H1 (cell line): Measurements from ENCODE around the gene ARHGAP5. TPM values are rescaled to one million over a fixed set of nuclear protein-coding genes. Genes with fewer than 3 reads are reported as not detected.

Source experiments
- CTCF ChIA-PET: fragments of 300-600 bp; sonication (Branson Sonifier 250); formaldehyde crosslinking; loops from one replicate; lab custom pipeline; 2021; ENCODE audit not compliant: partially characterized antibody; lab: Charles Lee
- POLR2A ChIA-PET: fragments of 300-600 bp; sonication (Branson Sonifier 250); formaldehyde crosslinking; loops from one replicate; lab custom pipeline; 2021; ENCODE audit warnings: inconsistent platforms; ENCODE audit not compliant: partially characterized antibody; lab: Charles Lee
- DNase-seq, 2 experiments: peaks; one replicate each; pipeline versions ENCODE4 v3.0.0 to v3.0.0-alpha.2; 2010 to 2022; ENCODE audit warnings: low spot score in 2 of 2, low read depth in 1 of 2, mixed read lengths in 1 of 2
- FAIRE-seq: peaks from 2 replicates; lab custom pipeline; 2011; peaks lifted over from hg19 to GRCh38; lab: Jason Lieb, UNC
- H2AFZ ChIP-seq: 2 replicates; pipeline ENCODE4 v1.8.1; 2012; ENCODE audit warnings: low read length, inconsistent platforms
- H2AK5ac ChIP-seq: 2 replicates; pipeline ENCODE4 v1.6.1; 2013; ENCODE audit warnings: low read depth, low read length
- H2BK120ac ChIP-seq: replicated peaks from 2 replicates; pipeline ENCODE3; 2013; ENCODE audit warnings: low read depth, low read length, inconsistent platforms
- H2BK12ac ChIP-seq: 2 replicates; pipeline ENCODE4 v1.6.1; 2013; ENCODE audit warnings: low read depth, low read length
- H2BK15ac ChIP-seq: 2 replicates; pipeline ENCODE4 v1.6.1; 2013; ENCODE audit warnings: low read length
- H2BK20ac ChIP-seq: 2 replicates; pipeline ENCODE4 v1.6.1; 2013; ENCODE audit warnings: low read length
- H2BK5ac ChIP-seq: 2 replicates; pipeline ENCODE4 v1.6.1; 2013; ENCODE audit warnings: low read depth, low read length
- H3K14ac ChIP-seq: 2 replicates; pipeline ENCODE4 v1.6.1; 2013; ENCODE audit warnings: inconsistent platforms; ENCODE audit not compliant: insufficient read length
- H3K18ac ChIP-seq: 2 replicates; pipeline ENCODE4 v1.6.1; 2013; ENCODE audit warnings: low read length; ENCODE audit errors: extremely low read depth
- H3K23ac ChIP-seq: 2 replicates; pipeline ENCODE4 v1.6.1; 2013; ENCODE audit warnings: inconsistent platforms; ENCODE audit not compliant: insufficient read length
- H3K23me2 ChIP-seq: 2 replicates; pipeline ENCODE4 v1.6.1; 2013; ENCODE audit warnings: low read depth, low read length
- H3K27ac ChIP-seq: 2 replicates; pipeline ENCODE4 v1.6.1; 2011; ENCODE audit warnings: low read depth, low read length, inconsistent platforms
- H3K27me3 ChIP-seq, 4 experiments: replicated peaks in 1 of 4; 1 replicate in 1 of 4; 2 replicates in 3 of 4; pipeline versions ENCODE4 v1.6.1 to v1.8.1; 2011 to 2013; ENCODE audit warnings: low read length in 3 of 4, mild to moderate bottlenecking in 3 of 4, inconsistent platforms in 2 of 4, mixed read lengths in 2 of 4, moderate library complexity in 1 of 4; ENCODE audit not compliant: control insufficient read depth in 3 of 4, insufficient read depth in 3 of 4; ENCODE audit errors: extremely low read depth in 1 of 4
- H3K36me3 ChIP-seq, 4 experiments: 2 replicates each; pipeline versions ENCODE4 v1.6.1 to v1.8.1; 2011 to 2013; ENCODE audit warnings: mild to moderate bottlenecking in 4 of 4, low read length in 3 of 4, moderate library complexity in 2 of 4, control low read depth in 1 of 4, inconsistent platforms in 1 of 4; ENCODE audit not compliant: insufficient read depth in 4 of 4, control insufficient read depth in 2 of 4
- H3K4ac ChIP-seq: replicated peaks from 2 replicates; pipeline ENCODE3; 2013; ENCODE audit warnings: low read length, low read depth, mixed read lengths, inconsistent platforms; ENCODE audit not compliant: insufficient read length
- H3K4me1 ChIP-seq, 4 experiments: replicated peaks in 1 of 4; 1 replicate in 1 of 4; 2 replicates in 3 of 4; pipeline versions ENCODE4 v1.6.1 to v1.8.1; 2011 to 2013; ENCODE audit warnings: low read length in 3 of 4, inconsistent platforms in 2 of 4, mixed read lengths in 1 of 4; ENCODE audit not compliant: insufficient read depth in 4 of 4, control insufficient read depth in 3 of 4
- H3K4me2 ChIP-seq, 2 experiments: 2 replicates each; pipeline versions ENCODE4 v1.6.1 to v1.8.1; 2011 to 2013; ENCODE audit warnings: low read depth in 2 of 2, low read length in 2 of 2, control low read depth in 1 of 2, inconsistent platforms in 1 of 2, mild to moderate bottlenecking in 1 of 2; ENCODE audit not compliant: insufficient read depth in 1 of 2
- H3K4me3 ChIP-seq, 4 experiments: fragments of 200-600, 300-600 bp in 1 of 4; sonication (generic), shearing (Covaris generic), sonication (Bioruptor Twin) in 1 of 4; 2 replicates each; pipeline versions ENCODE4 v1.5.1 to v1.8.1; 2011 to 2016; ENCODE audit warnings: low read length in 4 of 4, low read depth in 3 of 4, control low read depth in 2 of 4, inconsistent platforms in 2 of 4, mild to moderate bottlenecking in 2 of 4, mixed read lengths in 1 of 4, moderate library complexity in 1 of 4; ENCODE audit not compliant: insufficient read depth in 2 of 4; ENCODE audit errors: extremely low read depth in 1 of 4
- H3K56ac ChIP-seq: replicated peaks from 2 replicates; pipeline ENCODE3; 2013; ENCODE audit warnings: low read depth, mild to moderate bottlenecking, mixed read lengths, low read length, inconsistent platforms; ENCODE audit not compliant: insufficient read length
- H3K79me1 ChIP-seq: 2 replicates; pipeline ENCODE4 v1.6.1; 2013; ENCODE audit warnings: low read depth, low read length, control low read depth
- H3K79me2 ChIP-seq, 2 experiments: 2 replicates each; pipeline versions ENCODE4 v1.6.1 to v1.8.1; 2012 to 2013; ENCODE audit warnings: low read length in 2 of 2, mild to moderate bottlenecking in 2 of 2, inconsistent platforms in 1 of 2; ENCODE audit not compliant: insufficient read depth in 2 of 2, control insufficient read depth in 1 of 2
- H3K9ac ChIP-seq, 4 experiments: replicated peaks in 1 of 4; 1 replicate in 1 of 4; 2 replicates in 3 of 4; pipeline versions ENCODE4 v1.6.1 to v1.8.1; 2011 to 2013; ENCODE audit warnings: low read depth in 3 of 4, low read length in 3 of 4, control low read depth in 2 of 4, mild to moderate bottlenecking in 2 of 4, moderate library complexity in 2 of 4, inconsistent platforms in 1 of 4; ENCODE audit errors: extremely low read depth in 1 of 4
- H3K9me3 ChIP-seq, 2 experiments: 2 replicates each; pipeline versions ENCODE4 v1.6.1 to v1.8.1; 2012 to 2013; ENCODE audit warnings: mild to moderate bottlenecking in 2 of 2, moderate library complexity in 2 of 2, control low read depth in 1 of 2, inconsistent platforms in 1 of 2, low read depth in 1 of 2, low read length in 1 of 2, mixed read lengths in 1 of 2; ENCODE audit not compliant: insufficient read depth in 2 of 2
- H4K20me1 ChIP-seq, 2 experiments: replicated peaks in 1 of 2; 2 replicates each; pipeline versions ENCODE3 to v1.8.1; 2011 to 2013; ENCODE audit warnings: inconsistent platforms in 2 of 2, low read length in 2 of 2, mild to moderate bottlenecking in 1 of 2; ENCODE audit not compliant: insufficient read depth in 2 of 2, control insufficient read depth in 1 of 2
- H4K5ac ChIP-seq: 2 replicates; pipeline ENCODE4 v1.6.1; 2013; ENCODE audit warnings: low read length, low read depth, mixed read lengths, inconsistent platforms; ENCODE audit not compliant: insufficient read length
- H4K8ac ChIP-seq: 2 replicates; pipeline ENCODE4 v1.8.0; 2013; ENCODE audit warnings: mild to moderate bottlenecking, moderate library complexity, low read length, inconsistent platforms; ENCODE audit not compliant: insufficient read depth; ENCODE audit errors: extremely low read depth
- H4K91ac ChIP-seq: replicated peaks from 2 replicates; pipeline ENCODE3; 2013; ENCODE audit warnings: low read length, mixed read lengths, inconsistent platforms; ENCODE audit not compliant: insufficient read length
- CHD2 ChIP-seq: IDR thresholded peaks from 2 replicates; pipeline ENCODE4 v1.6.1; 2012; ENCODE audit warnings: low read length, improper control_type of control experiment
- FOSL1 ChIP-seq: IDR thresholded peaks from 2 replicates; pipeline ENCODE4 v1.6.1; 2011; ENCODE audit warnings: mild to moderate bottlenecking, low read depth, low read length, moderate library complexity; ENCODE audit not compliant: insufficient read depth
- JUND ChIP-seq: IDR thresholded peaks from 2 replicates; pipeline ENCODE4 v1.6.1; 2011; ENCODE audit warnings: mild to moderate bottlenecking, improper control_type of control experiment, low read length
- KDM1A ChIP-seq: fragments of 200-600, 300-600 bp; sonication (generic); IDR thresholded peaks from 2 replicates; pipeline ENCODE4 v1.7.1; 2016; ENCODE audit warnings: mild to moderate bottlenecking, low read length, borderline replicate concordance
- PHF8 ChIP-seq: fragments of 200-600 bp; sonication (generic); conservative IDR thresholded peaks from 2 replicates; pipeline ENCODE4 v1.7.1; 2012; ENCODE audit warnings: low read depth, mild to moderate bottlenecking, inconsistent platforms, low read length, moderate library complexity
- TEAD4 ChIP-seq: IDR thresholded peaks from 2 replicates; pipeline ENCODE4 v1.6.1; 2012; ENCODE audit warnings: low read depth, low read length, inconsistent platforms, mixed read lengths
- polyA plus RNA-seq, 7 experiments: library from polyadenylated mRNA; depleted of rRNA in 3 of 7; stranded (reverse) in 5 of 7; unstranded in 2 of 7; fragments of >200 nt in 5 of 7; fragments of 200-250 nt in 2 of 7; gene quantifications; 1 replicate in 5 of 7; 2 replicates in 1 of 7; 4 replicates in 1 of 7; pipeline versions ENCODE4 v1.2.1 to v1.2.3, GENCODE V29; 2011 to 2013; ENCODE audit warnings: missing spikeins in 2 of 7, mixed read lengths in 2 of 7
- total RNA-seq: library from RNA; stranded (reverse); fragmentation: NEBNext Ultra II Directional; extraction: Animal tissue kit (Norgen Biotek cat#: 25700); gene quantifications from 2 replicates; pipeline ENCODE4 v1.2.1, GENCODE V29; 2021
- TF ChIP-seq, protein P1 (sequence below): IDR thresholded peaks from 2 replicates; pipeline ENCODE4 v1.6.1; 2012; ENCODE audit warnings: inconsistent platforms

ARHGAP5 gene
- total and polyA plus RNA-seq, 2 of the 8 experiments (the other 6 are each of a cell fraction or from before 2014, with no cell fraction given), result 7.8 to 77.3 TPM

DNA sequence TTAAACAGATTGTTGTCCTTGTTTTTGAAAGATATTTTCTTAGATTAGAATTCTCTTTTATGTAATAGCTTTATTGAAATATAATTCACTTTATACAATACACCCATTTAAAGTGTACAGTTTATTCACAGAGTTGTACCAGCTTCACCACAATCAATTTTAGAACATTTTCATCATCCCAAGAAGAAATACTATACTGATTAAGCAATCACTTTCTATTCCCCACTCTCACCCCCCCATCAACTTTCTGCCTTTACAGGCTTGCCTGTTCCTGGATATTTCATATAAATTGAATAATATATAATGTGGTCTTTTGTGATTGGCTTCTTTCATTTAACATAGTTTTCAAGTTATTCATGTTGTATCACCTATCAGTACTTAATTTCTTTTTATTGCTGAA, 44.4 kb downstream of the ARHGAP5 start:
- H2BK5ac ChIP-seq, result no peak overlapping the region
- H3K27me3 ChIP-seq, result no peaks in the 10 kb centered on the region
- peaks cover 4 to 7% of the 10 kb centered on the region in 2 experiments; a peak in 2 of 4 replicates for H3K9me3 ChIP-seq
- H3K4me1 ChIP-seq, result no peaks in the 10 kb centered on the region
- no peak overlapping the region for H2BK12ac ChIP-seq
- no peak for DNase-seq
- H2AK5ac ChIP-seq, result no peak overlapping the region
- no peak overlapping the region for H2AFZ ChIP-seq
- H3K9ac ChIP-seq, result no peak overlapping the region
- H3K18ac ChIP-seq, result no peak overlapping the region
- H3K79me1 ChIP-seq, result peaks cover 2% of the 10 kb centered on the region; the same call in 1 of the 2 replicates
- no peak overlapping the region for H3K4me2 ChIP-seq
- H4K5ac ChIP-seq, result no peak overlapping the region
- H4K91ac ChIP-seq, result no peak overlapping the region
- H2BK120ac ChIP-seq, result no peak overlapping the region
- H2BK15ac ChIP-seq, result no peak overlapping the region
- FAIRE-seq, result no peak
- H3K14ac ChIP-seq, result no peak overlapping the region
- H3K79me2 ChIP-seq, result peaks cover 0 to 74% of the 10 kb centered on the region in 2 experiments; a peak in 2 of 4 replicates
- no peaks in the 10 kb centered on the region for H3K23me2 ChIP-seq
- CTCF ChIA-PET, result no interaction called here
- no peak overlapping the region for H3K4ac ChIP-seq
- H3K4me3 ChIP-seq, result no peak overlapping the region
- H3K36me3 ChIP-seq, result peaks cover 0 to 12% (median 3%) of the 10 kb centered on the region in 4 experiments; a peak in 3 of 8 replicates
- POLR2A ChIA-PET, result no interaction called here
- H4K20me1 ChIP-seq, result no peaks in the 10 kb centered on the region
- H4K8ac ChIP-seq, result no peak overlapping the region
- no peak overlapping the region for H3K56ac ChIP-seq
- no peak overlapping the region for H3K23ac ChIP-seq
- H2BK20ac ChIP-seq, result no peak overlapping the region
- H3K27ac ChIP-seq, result no peak overlapping the region
- TF ChIP-seq KDM1A, result no peak
- no peak for TF ChIP-seq FOSL1
- TF ChIP-seq, protein P1, sequence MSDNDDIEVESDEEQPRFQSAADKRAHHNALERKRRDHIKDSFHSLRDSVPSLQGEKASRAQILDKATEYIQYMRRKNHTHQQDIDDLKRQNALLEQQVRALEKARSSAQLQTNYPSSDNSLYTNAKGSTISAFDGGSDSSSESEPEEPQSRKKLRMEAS, result no peak
- no peak for TF ChIP-seq TEAD4
- TF ChIP-seq PHF8, result no peak
- TF ChIP-seq JUND, result no peak
- no peak for TF ChIP-seq CHD2
